Anterior cingulate cortex (tissue), 58 donors: Measurements from ENCODE around the gene SPINK8.
"Not testable (repeated sequence)": the region's sequence is repeated elsewhere in the genome, so short reads cannot be mapped to it uniquely, and the experiment has no call there.

Source experiments
- DNase-seq, 58 donors: peaks; one replicate each; lab custom pipeline; 2025; lab: John Stamatoyannopoulos, UW

SPINK8 gene

GRCh38 chr3:48285132-48285531, 48.3 kb downstream of the SPINK8 start:
- DNase-seq = no peak

GRCh38 chr3:48280881-48281280, 52.6 kb downstream of the SPINK8 start:
- no peak for DNase-seq

- DNase-seq = no peak
These were observed 54.4 kb downstream of the SPINK8 start for GRCh38 chr3:48278884-48279559.

GRCh38 chr3:48276911-48277641, 56.4 kb downstream of the SPINK8 start:
- no peak for DNase-seq

GRCh38 chr3:48275287-48276027, 58.0 kb downstream of the SPINK8 start:
- DNase-seq = no peak

GRCh38 chr3:48274452-48274851, 59.0 kb downstream of the SPINK8 start:
- DNase-seq = no peak

GRCh38 chr3:48273594-48274211, 59.8 kb downstream of the SPINK8 start:
- peak in 35 of 58 donors; percentile 2 to 53 (median 12) for DNase-seq

- no peak for DNase-seq
These were observed 61.5 kb downstream of the SPINK8 start for GRCh38 chr3:48271763-48272498.

GRCh38 chr3:48271223-48271622, 62.2 kb downstream of the SPINK8 start:
- not testable (repeated sequence) for DNase-seq

GRCh38 chr3:48270306-48270705, 63.2 kb downstream of the SPINK8 start:
- DNase-seq = no peak

- DNase-seq = no peak
These were observed 63.9 kb downstream of the SPINK8 start for GRCh38 chr3:48269592-48269991.

- DNase-seq = peak in 40 of 58 donors; percentile 14 to 83 (median 47)
These were observed 64.4 kb downstream of the SPINK8 start for GRCh38 chr3:48268936-48269561.

GRCh38 chr3:48268381-48268935, 65.0 kb downstream of the SPINK8 start:
- peak in 22 of 58 donors; percentile 5 to 72 (median 22) for DNase-seq

- no peak for DNase-seq
These were observed 65.7 kb downstream of the SPINK8 start for GRCh38 chr3:48267782-48268181.

- DNase-seq = no peak
These were observed 74.9 kb downstream of the SPINK8 start for GRCh38 chr3:48258530-48258929.
